HepG2 (cell line): ENCODE data around the gene SPAAR. TPM values are rescaled to one million over a fixed set of nuclear protein-coding genes. Genes with fewer than 3 reads are reported as not detected.

Source experiments
- ATAC-seq: fragments of 200-7000 bp; cut with Tn5 transposase; 3 replicates; pipeline ENCODE4 v1.9.1; 2020; ENCODE audit warnings: mild to moderate bottlenecking, moderate library complexity
- BruUV-seq: library from RNA; stranded (reverse); fragments of 400-500 nt; replicated peaks from 2 replicates; lab custom pipeline; 2021; lab: Mats Ljungman, UMichigan
- CTCF ChIA-PET: fragments of 300-600 bp; formaldehyde crosslinking; extraction: SDS; loops from one replicate; lab custom pipeline; 2021; ENCODE audit warnings: low total read pairs, inconsistent platforms, low intra/inter-chr PET ratio; lab: Yijun Ruan, JAX
- POLR2A ChIA-PET: fragments of 350-600 bp; sonication (Branson Sonifier 250); formaldehyde crosslinking; loops from one replicate; lab custom pipeline; 2020; ENCODE audit warnings: antibody characterized with exemption, inconsistent platforms; lab: Yijun Ruan, JAX
- DNase-seq: peaks from one replicate; pipeline ENCODE4 v3.0.0-alpha.2; 2015; ENCODE audit warnings: low spot score
- FAIRE-seq: peaks from 3 replicates; lab custom pipeline; 2011; peaks lifted over from hg19 to GRCh38; lab: Jason Lieb, UNC
- H2AFZ ChIP-seq: one replicate; pipeline ENCODE4 v1.6.1; 2011; ENCODE audit warnings: low read length, inconsistent platforms
- H3K27ac ChIP-seq: fragments of 300-600 bp; 3 replicates; pipeline ENCODE4 v1.8.0; 2011; ENCODE audit warnings: mixed run types, mild to moderate bottlenecking, mixed read lengths, low read length, inconsistent platforms; ENCODE audit not compliant: insufficient read depth; ENCODE audit errors: extremely low read length
- H3K27me3 ChIP-seq, 2 experiments: fragments of 200-600 bp in 1 of 2; 2 replicates in 1 of 2; 3 replicates in 1 of 2; pipeline versions ENCODE4 v1.6.0 to v1.8.0; 2011; ENCODE audit warnings: low read length in 2 of 2, mild to moderate bottlenecking in 2 of 2, moderate library complexity in 2 of 2, inconsistent platforms in 1 of 2; ENCODE audit not compliant: insufficient read depth in 2 of 2, control insufficient read depth in 1 of 2
- H3K36me3 ChIP-seq, 2 experiments: fragments of 200-600 bp in 1 of 2; replicated peaks in 1 of 2; 2 replicates in 1 of 2; 3 replicates in 1 of 2; pipeline versions ENCODE4 v1.5.1 to v1.8.0; 2011; ENCODE audit warnings: low read length in 2 of 2, inconsistent platforms in 1 of 2; ENCODE audit not compliant: insufficient read depth in 2 of 2, control insufficient read depth in 1 of 2
- H3K4me1 ChIP-seq: 2 replicates; pipeline ENCODE4 v1.5.1; 2012; ENCODE audit warnings: low read length, inconsistent platforms; ENCODE audit not compliant: insufficient read depth
- H3K4me2 ChIP-seq: 2 replicates; pipeline ENCODE4 v1.6.0; 2011; ENCODE audit warnings: low read depth, low read length, inconsistent platforms
- H3K4me3 ChIP-seq, 3 experiments: fragments of 200-600 bp in 1 of 3; sonication (generic), shearing (Covaris generic) in 1 of 3; replicated peaks in 1 of 3; 2 replicates each; pipeline ENCODE4 v1.5.1; 2011 to 2016; ENCODE audit warnings: low read length in 3 of 3, inconsistent platforms in 2 of 3, low read depth in 2 of 3, mild to moderate bottlenecking in 2 of 3, control low read depth in 1 of 3, mixed read lengths in 1 of 3; ENCODE audit not compliant: insufficient read depth in 1 of 3
- H3K79me2 ChIP-seq: one replicate; pipeline ENCODE4 v1.6.1; 2011; ENCODE audit warnings: low read length, inconsistent platforms; ENCODE audit not compliant: insufficient read depth
- H3K9ac ChIP-seq: 2 replicates; pipeline ENCODE4 v1.6.0; 2011; ENCODE audit warnings: mild to moderate bottlenecking, low read depth, low read length, inconsistent platforms; ENCODE audit not compliant: insufficient read depth
- H3K9me3 ChIP-seq: 2 replicates; pipeline ENCODE4 v1.5.1; 2012; ENCODE audit warnings: mild to moderate bottlenecking, low read length
- H4K20me1 ChIP-seq: 2 replicates; pipeline ENCODE4 v1.6.0; 2011; ENCODE audit warnings: inconsistent platforms, mild to moderate bottlenecking, low read length, moderate library complexity; ENCODE audit not compliant: insufficient read depth
- AHDC1 ChIP-seq: sonication (generic); formaldehyde crosslinking; IDR thresholded peaks from 2 replicates; pipeline ENCODE4 v1.5.1; 2020; ENCODE audit warnings: mild to moderate bottlenecking, missing genetic modification reagents, borderline replicate concordance
- CREB1 ChIP-seq, 2 experiments: fragments of 450-650 bp in 1 of 2; IDR thresholded peaks; 2 replicates each; pipeline ENCODE4 v1.6.1; 2016 to 2017; ENCODE audit warnings: control low read depth in 1 of 2, mild to moderate bottlenecking in 1 of 2, missing compliant biosample characterization in 1 of 2, missing genetic modification characterization in 1 of 2
- DPF2 ChIP-seq: sonication (generic); formaldehyde crosslinking; IDR thresholded peaks from 2 replicates; pipeline ENCODE4 v1.4.0; 2020; ENCODE audit warnings: mild to moderate bottlenecking, low read depth, missing genetic modification reagents, borderline replicate concordance
- POLR2G ChIP-seq: fragments of 200-400 bp; formaldehyde crosslinking; IDR thresholded peaks from 2 replicates; pipeline ENCODE4 v1.6.1; 2018; ENCODE audit warnings: mild to moderate bottlenecking, low read depth, low read length, moderate library complexity
- REXO4 ChIP-seq: sonication (generic); formaldehyde crosslinking; IDR thresholded peaks from 2 replicates; pipeline ENCODE4 v1.8.0; 2022; ENCODE audit warnings: missing genetic modification reagents, mild to moderate bottlenecking, borderline replicate concordance
- SNAPC4 ChIP-seq: sonication (generic); formaldehyde crosslinking; IDR thresholded peaks from 2 replicates; pipeline ENCODE4 v1.4.0; 2020; ENCODE audit warnings: mild to moderate bottlenecking, missing genetic modification reagents
- ZBTB37 ChIP-seq: sonication (generic); formaldehyde crosslinking; IDR thresholded peaks from 2 replicates; pipeline ENCODE4 v1.4.0; 2020; ENCODE audit warnings: mild to moderate bottlenecking, missing genetic modification reagents
- ZNF550 ChIP-seq: sonication (generic); formaldehyde crosslinking; IDR thresholded peaks from 2 replicates; pipeline ENCODE4 v1.4.0; 2020; ENCODE audit warnings: mild to moderate bottlenecking, missing genetic modification reagents, borderline replicate concordance
- WGBS: methylation state at CpG from one replicate; pipeline ENCODE4 v1.1.6; 2017; ENCODE audit warnings: low lambda C conversion rate; 5-methylcytosine and 5-hydroxymethylcytosine counted together
- in situ Hi-C: cut with HindIII; loops from 2 replicates; pipeline ENCODE4 v1.10.0; 2017; ENCODE audit warnings: low pct_unique_long_range_greater_than_20kb; ENCODE audit not compliant: extremely low pct_ligation_motif_present
- intact Hi-C: fragments of 100-400 bp; cut with micrococcal nuclease; formaldehyde crosslinking; loops from one replicate; pipeline ENCODE4 v1.10.0; 2022; ENCODE audit not compliant: unreplicated experiment
- polyA plus RNA-seq, 8 experiments: library from polyadenylated mRNA; depleted of rRNA in 3 of 8; stranded (reverse) in 7 of 8; unstranded in 1 of 8; fragments of >200 nt; fragmentation: Illumina TruSeq in 4 of 8; extraction: Trizol in 4 of 8; gene quantifications; 2 replicates each; pipeline versions ENCODE4 v1.2.1 to v1.2.3, GENCODE V29; 2011 to 2016; ENCODE audit warnings: low read depth in 4 of 8, missing spikeins in 1 of 8, mixed read lengths in 1 of 8; ENCODE audit not compliant: insufficient read depth in 1 of 8
- total RNA-seq, 5 experiments: library from RNA; depleted of rRNA; stranded (reverse); fragments of >200 nt; fragmentation: Illumina TruSeq; extraction: Trizol; gene quantifications; 2 replicates each; pipeline ENCODE4 v1.2.3, GENCODE V29; 2016; ENCODE audit warnings: low read depth in 1 of 5

SPAAR gene
- total and polyA plus RNA-seq, 2 of the 13 experiments (the other 11 are each of a cell fraction or from before 2014, with no cell fraction given): 0.07 TPM; not detected in 1

- H3K27ac ChIP-seq: no peak overlapping the region
- no TSS peak for BruUV-seq
- no peaks in the 10 kb centered on the region for H3K79me2 ChIP-seq
- H3K4me3 ChIP-seq: no peak overlapping the region
- H3K4me1 ChIP-seq: peaks cover 6% of the 10 kb centered on the region
- in situ Hi-C loops: no loop called here
- H3K9me3 ChIP-seq: no peaks in the 10 kb centered on the region
- no peaks in the 10 kb centered on the region for H3K36me3 ChIP-seq
- no peak overlapping the region for H2AFZ ChIP-seq
- intact Hi-C loops: no loop called here
- H4K20me1 ChIP-seq: no peaks in the 10 kb centered on the region
- H3K9ac ChIP-seq: no peak overlapping the region
- FAIRE-seq: no peak
- DNase-seq: no peak
- no peak overlapping the region for H3K4me2 ChIP-seq
- 8% methylated on average over 7 of the region's 7 CpGs for WGBS
- no peak for ATAC-seq
- ChIA-PET CTCF (no interaction called here), POLR2A (no interaction called here)
- peaks cover 0 to 6% of the 10 kb centered on the region in 2 experiments; a peak in 2 of 5 replicates for H3K27me3 ChIP-seq
- TF ChIP-seq ZNF550 (CRISPR knock-in tag): no peak
- no peak for TF ChIP-seq CREB1 (IDR thresholded peaks at IDR 0.05)
- no peak for TF ChIP-seq CREB1 (CRISPR knock-in tag; IDR thresholded peaks at IDR 0.05)
- TF ChIP-seq REXO4: no peak
- no peak for TF ChIP-seq ZBTB37 (CRISPR knock-in tag)
- TF ChIP-seq SNAPC4: no peak
- TF ChIP-seq POLR2G: no peak
- TF ChIP-seq AHDC1 (CRISPR knock-in tag): no peak
- TF ChIP-seq DPF2 (CRISPR knock-in tag): no peak
These were observed 26.6 kb downstream of the SPAAR start for GRCh38 chr9:35935755-35936509.
